Tibial nerve (tissue), 4 donors: ENCODE results near the gene ROBO3.

ENCODE experiments used
- EP300 ChIP-seq, 2 donors: sonication (generic); formaldehyde crosslinking; IDR thresholded peaks; one replicate each; pipeline ENCODE4 v1.6.1; 2017; ENCODE audit warnings: antibody characterized with exemption in 2 of 2, mild to moderate bottlenecking in 1 of 2
- POLR2A ChIP-seq, 2 donors: fragments of 450-650 bp; IDR thresholded peaks; one replicate each; pipeline ENCODE4 v1.6.1; 2017; ENCODE audit warnings: antibody characterized with exemption in 2 of 2, mild to moderate bottlenecking in 2 of 2, moderate library complexity in 2 of 2
- TF ChIP-seq, protein P1 (sequence below), 5 experiments: fragments of 200-600 bp in 3 of 5; fragments of 450-650 bp in 2 of 5; sonication (generic) in 3 of 5; IDR thresholded peaks; one replicate each; pipeline ENCODE4 v1.5.1; 2016 to 2019; ENCODE audit warnings: antibody characterized with exemption in 5 of 5, mild to moderate bottlenecking in 3 of 5, moderate library complexity in 2 of 5

- TF ChIP-seq, protein P1, sequence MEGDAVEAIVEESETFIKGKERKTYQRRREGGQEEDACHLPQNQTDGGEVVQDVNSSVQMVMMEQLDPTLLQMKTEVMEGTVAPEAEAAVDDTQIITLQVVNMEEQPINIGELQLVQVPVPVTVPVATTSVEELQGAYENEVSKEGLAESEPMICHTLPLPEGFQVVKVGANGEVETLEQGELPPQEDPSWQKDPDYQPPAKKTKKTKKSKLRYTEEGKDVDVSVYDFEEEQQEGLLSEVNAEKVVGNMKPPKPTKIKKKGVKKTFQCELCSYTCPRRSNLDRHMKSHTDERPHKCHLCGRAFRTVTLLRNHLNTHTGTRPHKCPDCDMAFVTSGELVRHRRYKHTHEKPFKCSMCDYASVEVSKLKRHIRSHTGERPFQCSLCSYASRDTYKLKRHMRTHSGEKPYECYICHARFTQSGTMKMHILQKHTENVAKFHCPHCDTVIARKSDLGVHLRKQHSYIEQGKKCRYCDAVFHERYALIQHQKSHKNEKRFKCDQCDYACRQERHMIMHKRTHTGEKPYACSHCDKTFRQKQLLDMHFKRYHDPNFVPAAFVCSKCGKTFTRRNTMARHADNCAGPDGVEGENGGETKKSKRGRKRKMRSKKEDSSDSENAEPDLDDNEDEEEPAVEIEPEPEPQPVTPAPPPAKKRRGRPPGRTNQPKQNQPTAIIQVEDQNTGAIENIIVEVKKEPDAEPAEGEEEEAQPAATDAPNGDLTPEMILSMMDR (IDR thresholded peaks at IDR 0.05): no peak
- TF ChIP-seq POLR2A (IDR thresholded peaks at IDR 0.05): no peak
- no peak for TF ChIP-seq EP300 (IDR thresholded peaks at IDR 0.05)
These were observed 7.0 kb downstream of the ROBO3 start for GRCh38 chr11:124872280-124872679.
